H1 (cell line): ENCODE data around the gene LAMP1. TPM values are rescaled to one million over a fixed set of nuclear protein-coding genes. Genes with fewer than 3 reads are reported as not detected.

Experiments used
- BCL11A ChIP-seq, 2 experiments: IDR thresholded peaks; one replicate each; pipeline ENCODE4 v1.6.1; 2011; ENCODE audit warnings: low read depth in 2 of 2, low read length in 2 of 2, mild to moderate bottlenecking in 2 of 2
- EGR1 ChIP-seq: IDR thresholded peaks from 2 replicates; pipeline ENCODE4 v1.6.1; 2011; ENCODE audit warnings: low read depth, low read length, borderline replicate concordance
- HDAC6 ChIP-seq: IDR thresholded peaks from one replicate; pipeline ENCODE4 v1.7.1; 2012; ENCODE audit warnings: low read depth, mild to moderate bottlenecking, inconsistent platforms, low read length, moderate library complexity
- KDM4A ChIP-seq: IDR thresholded peaks from one replicate; pipeline ENCODE4 v1.7.1; 2012; ENCODE audit warnings: low read depth, mild to moderate bottlenecking, moderate library complexity, low read length, inconsistent platforms; ENCODE audit not compliant: severe bottlenecking
- TAF7 ChIP-seq: optimal IDR thresholded peaks from 2 replicates; pipeline ENCODE3; 2011; ENCODE audit warnings: low read depth, mild to moderate bottlenecking, inconsistent platforms, low read length, moderate library complexity, borderline replicate concordance
- TEAD4 ChIP-seq: IDR thresholded peaks from 2 replicates; pipeline ENCODE4 v1.6.1; 2012; ENCODE audit warnings: low read depth, low read length, inconsistent platforms, mixed read lengths
- polyA plus RNA-seq, 7 experiments: library from polyadenylated mRNA; depleted of rRNA in 3 of 7; stranded (reverse) in 5 of 7; unstranded in 2 of 7; fragments of >200 nt in 5 of 7; fragments of 200-250 nt in 2 of 7; gene quantifications; 1 replicate in 5 of 7; 2 replicates in 1 of 7; 4 replicates in 1 of 7; pipeline versions ENCODE4 v1.2.1 to v1.2.3, GENCODE V29; 2011 to 2013; ENCODE audit warnings: missing spikeins in 2 of 7, mixed read lengths in 2 of 7
- total RNA-seq: library from RNA; stranded (reverse); fragmentation: NEBNext Ultra II Directional; extraction: Animal tissue kit (Norgen Biotek cat#: 25700); gene quantifications from 2 replicates; pipeline ENCODE4 v1.2.1, GENCODE V29; 2021
- TF ChIP-seq, protein P1 (sequence below): IDR thresholded peaks from 2 replicates; pipeline ENCODE4 v1.6.1; 2012; ENCODE audit warnings: low read length, inconsistent platforms

Gene LAMP1
- total and polyA plus RNA-seq, 2 of the 8 experiments (the other 6 are each of a cell fraction or from before 2014, with no cell fraction given), result 97.6 to 140 TPM

DNA sequence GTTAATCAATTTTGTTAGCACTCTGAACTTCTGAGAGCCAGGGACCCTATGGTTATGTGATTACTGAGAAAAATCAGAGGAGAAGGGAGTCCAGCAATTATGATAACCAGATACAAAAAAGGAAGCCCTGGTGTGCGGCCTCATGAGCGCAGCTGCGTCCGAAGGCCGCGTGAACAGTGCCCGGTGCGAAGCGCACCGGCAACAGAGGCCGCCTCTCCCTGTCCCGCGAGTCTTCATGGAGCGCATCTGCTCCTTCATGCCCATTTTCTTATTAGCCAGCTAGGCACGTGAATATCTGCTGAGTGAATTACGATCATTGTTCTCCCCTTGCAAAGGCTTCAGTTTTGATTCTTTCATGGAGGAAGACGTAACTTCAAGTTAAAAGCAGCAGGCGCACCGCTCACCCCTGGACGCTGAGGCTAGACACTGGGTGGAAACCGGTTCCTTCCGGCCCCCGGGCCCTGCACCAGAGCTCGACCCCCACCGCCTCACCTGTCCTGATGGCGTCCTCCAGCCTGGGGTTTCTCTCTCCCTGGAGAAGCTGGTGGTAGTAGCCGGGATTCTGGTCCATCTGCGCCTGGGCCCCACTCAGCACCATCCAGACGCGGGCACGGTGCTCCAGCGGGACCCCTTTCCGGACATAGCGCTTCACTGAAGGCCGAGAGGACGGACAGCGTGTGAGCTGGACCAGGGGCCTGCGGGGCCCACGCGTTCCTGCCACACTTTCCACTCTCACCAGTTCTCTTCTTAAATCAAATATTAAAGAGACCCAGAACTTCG, 58.0 kb downstream of the LAMP1 start (continued):
- TF ChIP-seq, protein P1, sequence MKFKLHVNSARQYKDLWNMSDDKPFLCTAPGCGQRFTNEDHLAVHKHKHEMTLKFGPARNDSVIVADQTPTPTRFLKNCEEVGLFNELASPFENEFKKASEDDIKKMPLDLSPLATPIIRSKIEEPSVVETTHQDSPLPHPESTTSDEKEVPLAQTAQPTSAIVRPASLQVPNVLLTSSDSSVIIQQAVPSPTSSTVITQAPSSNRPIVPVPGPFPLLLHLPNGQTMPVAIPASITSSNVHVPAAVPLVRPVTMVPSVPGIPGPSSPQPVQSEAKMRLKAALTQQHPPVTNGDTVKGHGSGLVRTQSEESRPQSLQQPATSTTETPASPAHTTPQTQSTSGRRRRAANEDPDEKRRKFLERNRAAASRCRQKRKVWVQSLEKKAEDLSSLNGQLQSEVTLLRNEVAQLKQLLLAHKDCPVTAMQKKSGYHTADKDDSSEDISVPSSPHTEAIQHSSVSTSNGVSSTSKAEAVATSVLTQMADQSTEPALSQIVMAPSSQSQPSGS, result no peak
- TF ChIP-seq TAF7 (no peak), BCL11A (IDR thresholded peaks at IDR 0.05; ENCODE audit: low read depth in 2 of 2, low read length in 2 of 2) (no peak), EGR1 (no peak), TEAD4 (no peak), KDM4A (no peak), HDAC6 (no peak)
- TF ChIP-seq, all 59 proteins: peak for 0
